Nephron progenitor cell (in vitro differentiated cells): ENCODE measurements around the gene G2E3.

ENCODE experiments used
- DNase-seq: peaks from one replicate; pipeline ENCODE4 v3.0.0; 2021
- H3K27ac Mint-ChIP-seq: 2 replicates; pipeline ENCODE4 v1.8.0; 2021; ENCODE audit warnings: mild to moderate bottlenecking, moderate library complexity, mixed read lengths
- H3K27me3 Mint-ChIP-seq: 2 replicates; pipeline ENCODE4 v1.8.0; 2021; ENCODE audit warnings: mild to moderate bottlenecking, low read depth, mixed read lengths; ENCODE audit not compliant: poor library complexity
- H3K36me3 Mint-ChIP-seq: 2 replicates; pipeline ENCODE4 v1.8.0; 2021; ENCODE audit warnings: low read depth, mixed read lengths
- H3K4me1 Mint-ChIP-seq: 2 replicates; pipeline ENCODE4 v1.8.0; 2021; ENCODE audit warnings: mixed read lengths
- H3K4me3 Mint-ChIP-seq: 2 replicates; pipeline ENCODE4 v1.8.0; 2021; ENCODE audit warnings: mild to moderate bottlenecking, moderate library complexity, mixed read lengths
- H3K9me3 Mint-ChIP-seq: 2 replicates; pipeline ENCODE4 v1.8.0; 2021; ENCODE audit warnings: mild to moderate bottlenecking, moderate library complexity, mixed read lengths
- CTCF ChIP-seq: fragments of 200-600 bp; sonication (generic); IDR thresholded peaks from 2 replicates; pipeline ENCODE4 v1.5.0; 2021; ENCODE audit warnings: antibody characterized with exemption

The G2E3 gene

GRCh38 chr14:30614155-30614554, 55.2 kb downstream of the G2E3 start:
- no peak for TF ChIP-seq CTCF
- no peak overlapping the region for H3K27ac Mint-ChIP-seq
- no peaks in the 10 kb centered on the region for H3K4me1 Mint-ChIP-seq
- DNase-seq, result no peak
- H3K36me3 Mint-ChIP-seq, result peaks cover 46% of the 10 kb centered on the region
- no peaks in the 10 kb centered on the region for H3K9me3 Mint-ChIP-seq
- no peak overlapping the region for H3K4me3 Mint-ChIP-seq
- no peaks in the 10 kb centered on the region for H3K27me3 Mint-ChIP-seq

- no peak for TF ChIP-seq CTCF
- H3K9me3 Mint-ChIP-seq, result no peaks in the 10 kb centered on the region
- H3K4me1 Mint-ChIP-seq, result peaks cover 25% of the 10 kb centered on the region
- no peak for DNase-seq
- no peak overlapping the region for H3K27ac Mint-ChIP-seq
- no peaks in the 10 kb centered on the region for H3K27me3 Mint-ChIP-seq
- H3K4me3 Mint-ChIP-seq, result no peak overlapping the region
- peaks cover 24% of the 10 kb centered on the region for H3K36me3 Mint-ChIP-seq
Observed at GRCh38 chr14:30620178-30620577, 61.2 kb downstream of the G2E3 start.

GRCh38 chr14:30621354-30621939, 62.5 kb downstream of the G2E3 start:
- H3K27me3 Mint-ChIP-seq, result no peaks in the 10 kb centered on the region
- no peak for TF ChIP-seq CTCF
- H3K9me3 Mint-ChIP-seq, result no peaks in the 10 kb centered on the region
- H3K4me1 Mint-ChIP-seq, result peaks cover 25% of the 10 kb centered on the region
- H3K4me3 Mint-ChIP-seq, result peak overlapping the region; percentile 95
- no peak for DNase-seq
- peaks cover 17% of the 10 kb centered on the region for H3K36me3 Mint-ChIP-seq
- H3K27ac Mint-ChIP-seq, result peak overlapping the region; percentile 98

- Mint-ChIP-seq H3K4me3 (peak within 1 kb of the TSS; percentile 95), H3K27ac (peak within 1 kb of the TSS; percentile 98), H3K27me3 (no peaks in the 10 kb centered on the region), H3K9me3 (no peaks in the 10 kb centered on the region), H3K4me1 (peaks cover 25% of the 10 kb centered on the region), H3K36me3 (peaks cover 24% of the 10 kb centered on the region)
- TF ChIP-seq CTCF, result no peak
- peak; percentile 91 for DNase-seq
Observed at GRCh38 chr14:30621940-30622830, 63.2 kb downstream of the G2E3 start, which contains the start of gene SCFD1. Gene SCFD1, plus strand, starts transcription at chr14:30622319. Its CDS starts 20 bp downstream, at chr14:30622339.

DNA sequence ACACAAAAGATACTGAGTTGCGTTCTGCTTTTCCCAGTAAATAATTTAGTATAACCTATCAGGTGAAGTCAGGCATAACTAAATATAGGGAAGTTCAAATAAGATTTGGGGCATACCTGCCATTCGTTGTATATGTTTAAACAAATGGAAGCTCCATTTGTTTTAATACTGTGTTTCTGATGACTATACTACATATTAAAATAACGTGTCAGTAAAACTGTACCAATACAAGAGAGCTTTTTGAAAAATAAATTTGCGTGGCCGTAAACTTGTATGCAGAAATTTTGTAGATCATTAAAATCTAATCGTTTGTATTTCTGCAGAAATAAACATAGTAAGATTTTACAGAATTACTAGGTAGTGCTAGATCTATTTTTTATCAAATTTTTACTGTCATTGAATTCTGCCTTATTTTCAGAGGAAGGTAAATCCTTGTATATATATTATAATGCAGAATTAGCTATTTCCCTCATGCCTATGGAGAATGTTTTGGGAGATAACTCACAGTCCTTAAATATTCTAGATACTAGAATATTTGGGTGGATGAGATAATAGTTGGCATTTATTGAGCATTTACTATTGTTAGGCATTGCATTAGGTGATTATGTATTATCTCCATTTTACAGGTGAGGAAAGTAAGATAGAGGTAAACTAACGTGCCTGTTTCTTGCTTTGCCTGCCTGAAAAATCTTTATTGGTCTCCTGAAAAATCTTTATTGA, 64.6 kb downstream of the G2E3 start:
- TF ChIP-seq CTCF, result no peak
- no peaks in the 10 kb centered on the region for H3K27me3 Mint-ChIP-seq
- H3K9me3 Mint-ChIP-seq, result no peaks in the 10 kb centered on the region
- peaks cover 30% of the 10 kb centered on the region for H3K4me1 Mint-ChIP-seq
- peak overlapping the region; percentile 95 for H3K4me3 Mint-ChIP-seq
- no peak overlapping the region for H3K27ac Mint-ChIP-seq
- no peak for DNase-seq
- H3K36me3 Mint-ChIP-seq, result peaks cover 37% of the 10 kb centered on the region
